GM21447 (cell line): ENCODE data around the gene SAPCD2.

Experiments used
- ATAC-seq: cut with Tn5 transposase; IDR thresholded peaks from one replicate; pipeline ENCODE4 v1.9.1; 2021; ENCODE audit not compliant: unreplicated experiment

SAPCD2 gene

GRCh38 chr9:137049544-137050449, 20.6 kb downstream of the SAPCD2 start:
- no peak for ATAC-seq

- no peak for ATAC-seq
These were observed 21.5 kb downstream of the SAPCD2 start for GRCh38 chr9:137048655-137049543.

DNA sequence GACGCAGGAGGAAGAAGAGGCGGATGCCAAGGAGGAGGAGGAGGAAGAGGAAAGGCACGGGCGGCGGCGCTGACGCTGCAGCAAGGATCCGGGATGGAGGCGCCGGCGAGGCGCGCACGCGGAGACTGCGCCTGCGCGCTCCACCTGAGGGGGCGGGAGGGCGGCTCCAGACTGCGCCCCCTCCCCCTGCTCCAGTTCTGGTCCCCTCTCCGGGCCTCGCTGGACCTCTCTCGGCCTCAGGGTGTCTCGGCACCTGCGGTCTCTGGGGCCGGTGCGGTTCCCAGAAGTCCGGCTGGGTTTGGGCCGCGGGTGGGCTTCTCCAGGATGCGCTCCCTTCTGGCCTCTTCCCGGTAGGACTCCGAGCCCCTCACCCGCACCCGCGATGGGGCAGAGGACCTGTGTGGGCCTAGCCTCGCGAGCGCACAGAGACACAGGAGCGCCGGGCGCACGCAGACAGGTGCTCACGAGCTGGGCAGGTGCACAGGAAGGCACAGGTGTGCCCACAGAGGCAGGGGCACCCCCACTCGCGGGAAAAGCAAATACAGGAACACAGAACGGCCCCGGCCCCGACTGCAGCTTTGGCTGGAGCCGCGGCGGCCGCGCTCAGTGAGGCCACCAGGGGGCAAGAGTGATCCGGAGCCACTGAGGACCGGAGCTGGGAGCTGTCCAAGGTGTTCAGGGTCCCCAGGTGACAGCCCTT, 24.1 kb downstream of the SAPCD2 start, which contains the start of gene NPDC1:
Gene NPDC1, minus strand, starts transcription at position 90 of the 700 bp plus-strand sequence. CDS start 188 bp downstream, outside the sequence.
- ATAC-seq, result no peak

- no peak for ATAC-seq
These were observed 24.9 kb downstream of the SAPCD2 start for GRCh38 chr9:137045294-137046087.

GRCh38 chr9:137044502-137045177, 25.7 kb downstream of the SAPCD2 start:
- ATAC-seq, result no peak

DNA sequence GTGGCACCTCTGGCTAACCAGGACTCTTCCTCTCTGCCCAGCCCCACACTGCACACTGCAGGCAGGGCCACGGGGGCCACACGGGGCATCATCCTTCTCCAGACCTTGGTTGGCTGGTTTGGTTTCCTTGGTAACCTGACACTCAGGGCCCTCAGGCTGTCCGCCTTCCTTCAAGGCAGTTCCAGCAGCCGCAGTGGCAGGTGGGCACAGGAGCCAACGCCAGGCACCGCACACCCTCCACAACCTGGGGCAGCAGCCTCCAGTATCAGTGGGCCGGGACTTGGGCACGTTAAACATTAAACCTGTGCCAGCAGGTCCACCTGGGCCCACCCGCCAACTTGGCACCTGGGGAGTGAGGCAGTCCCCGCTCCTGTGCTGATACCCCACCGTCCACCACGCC, 26.3 kb downstream of the SAPCD2 start:
- ATAC-seq, result no peak

- no peak for ATAC-seq
These were observed 27.3 kb downstream of the SAPCD2 start for GRCh38 chr9:137042751-137043727.

DNA sequence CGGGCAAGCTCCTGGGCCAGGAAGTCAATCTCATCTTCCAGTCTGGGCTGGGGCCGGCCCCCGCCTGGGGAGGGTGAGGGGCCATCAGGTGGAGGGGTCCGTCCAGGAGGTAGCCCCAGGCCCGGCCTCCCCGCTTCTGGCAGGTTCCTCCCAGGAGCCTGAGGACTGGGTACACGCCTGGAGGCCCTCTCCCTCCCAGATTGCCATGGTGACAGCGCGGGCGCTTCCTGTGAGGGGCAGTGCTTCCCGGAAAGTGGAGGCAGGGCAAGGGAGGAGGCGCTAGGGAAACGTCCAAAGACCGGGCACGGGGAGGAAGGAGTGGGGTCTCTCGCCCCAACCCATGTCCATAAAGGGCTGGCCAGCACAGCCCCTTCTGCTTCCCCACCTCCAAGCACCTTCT, 29.2 kb downstream of the SAPCD2 start:
- no peak for ATAC-seq

- no peak for ATAC-seq
These were observed 29.8 kb downstream of the SAPCD2 start for GRCh38 chr9:137040568-137040967.

- ATAC-seq, result no peak
These were observed 30.6 kb downstream of the SAPCD2 start for GRCh38 chr9:137039611-137040366.

- ATAC-seq, result no peak
These were observed 31.4 kb downstream of the SAPCD2 start for GRCh38 chr9:137038916-137039315.

GRCh38 chr9:137037483-137037882, 32.9 kb downstream of the SAPCD2 start:
- ATAC-seq, result no peak

- no peak for ATAC-seq
These were observed 33.3 kb downstream of the SAPCD2 start for GRCh38 chr9:137037035-137037434.

GRCh38 chr9:137035937-137036336, 34.4 kb downstream of the SAPCD2 start:
- no peak for ATAC-seq

DNA sequence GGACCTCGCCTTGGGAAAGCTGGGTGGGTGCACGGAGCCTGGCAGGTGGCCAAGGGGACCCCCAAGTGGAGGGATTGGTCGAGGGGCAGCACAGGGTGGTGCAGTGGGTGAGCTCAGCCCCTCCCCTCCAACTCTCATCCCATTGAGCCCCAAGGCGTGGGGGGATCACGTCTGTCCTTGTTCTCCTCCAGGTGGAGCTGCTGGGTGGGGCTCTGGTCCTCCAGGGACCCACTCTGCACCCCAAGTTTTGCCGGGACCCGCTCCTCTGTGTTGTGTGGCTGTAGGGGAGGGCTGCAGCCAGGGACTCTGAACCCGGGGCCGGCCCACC, 34.9 kb downstream of the SAPCD2 start:
- no peak for ATAC-seq

- peak; percentile 55 for ATAC-seq
These were observed 35.4 kb downstream of the SAPCD2 start for GRCh38 chr9:137034709-137035506.

- ATAC-seq, result peak; percentile 2
These were observed 36.2 kb downstream of the SAPCD2 start for GRCh38 chr9:137034039-137034708.
